GM12892 (cell line): ENCODE measurements around the gene SPATA13.

ENCODE experiments used
- DNase-seq: peaks from one replicate; pipeline ENCODE4 v3.0.0; 2011; ENCODE audit not compliant: insufficient read length
- FAIRE-seq: peaks from 2 replicates; lab custom pipeline; 2011; peaks lifted over from hg19 to GRCh38; lab: Jason Lieb, UNC
- POLR2A ChIP-seq: IDR thresholded peaks from 2 replicates; pipeline ENCODE4 v1.6.1; 2011; ENCODE audit warnings: low read depth, low read length, control low read depth
- POLR2AphosphoS5 ChIP-seq: IDR thresholded peaks from 2 replicates; pipeline ENCODE4 v1.6.1; 2011; ENCODE audit warnings: low read depth, low read length, control low read depth
- TAF1 ChIP-seq: IDR thresholded peaks from 2 replicates; pipeline ENCODE4 v1.6.1; 2011; ENCODE audit warnings: low read depth, mild to moderate bottlenecking, control low read depth, low read length, borderline replicate concordance

Gene SPATA13

DNA sequence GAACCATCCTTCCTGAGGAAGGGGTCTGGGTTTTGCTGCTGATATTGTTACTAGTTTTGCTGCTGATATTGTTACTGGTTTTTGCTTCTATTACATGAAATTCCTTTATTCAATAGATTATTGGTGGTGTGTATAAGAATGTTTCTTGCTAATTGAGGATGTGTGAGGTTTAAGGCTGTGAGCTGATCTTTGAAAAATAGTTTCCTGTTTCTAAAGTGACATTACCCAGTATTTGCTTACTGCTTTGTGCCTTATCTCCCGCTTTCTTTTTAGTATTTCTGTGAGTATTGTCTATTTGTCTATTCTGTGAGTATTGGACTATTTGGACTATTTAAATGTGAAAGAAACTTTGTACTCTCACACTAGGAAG lies 110.7 kb downstream of the SPATA13 start:
- TF ChIP-seq POLR2A, result no peak
- no peak for TF ChIP-seq POLR2AphosphoS5
- no peak for TF ChIP-seq TAF1
- no peak for FAIRE-seq
- DNase-seq, result no peak

DNA sequence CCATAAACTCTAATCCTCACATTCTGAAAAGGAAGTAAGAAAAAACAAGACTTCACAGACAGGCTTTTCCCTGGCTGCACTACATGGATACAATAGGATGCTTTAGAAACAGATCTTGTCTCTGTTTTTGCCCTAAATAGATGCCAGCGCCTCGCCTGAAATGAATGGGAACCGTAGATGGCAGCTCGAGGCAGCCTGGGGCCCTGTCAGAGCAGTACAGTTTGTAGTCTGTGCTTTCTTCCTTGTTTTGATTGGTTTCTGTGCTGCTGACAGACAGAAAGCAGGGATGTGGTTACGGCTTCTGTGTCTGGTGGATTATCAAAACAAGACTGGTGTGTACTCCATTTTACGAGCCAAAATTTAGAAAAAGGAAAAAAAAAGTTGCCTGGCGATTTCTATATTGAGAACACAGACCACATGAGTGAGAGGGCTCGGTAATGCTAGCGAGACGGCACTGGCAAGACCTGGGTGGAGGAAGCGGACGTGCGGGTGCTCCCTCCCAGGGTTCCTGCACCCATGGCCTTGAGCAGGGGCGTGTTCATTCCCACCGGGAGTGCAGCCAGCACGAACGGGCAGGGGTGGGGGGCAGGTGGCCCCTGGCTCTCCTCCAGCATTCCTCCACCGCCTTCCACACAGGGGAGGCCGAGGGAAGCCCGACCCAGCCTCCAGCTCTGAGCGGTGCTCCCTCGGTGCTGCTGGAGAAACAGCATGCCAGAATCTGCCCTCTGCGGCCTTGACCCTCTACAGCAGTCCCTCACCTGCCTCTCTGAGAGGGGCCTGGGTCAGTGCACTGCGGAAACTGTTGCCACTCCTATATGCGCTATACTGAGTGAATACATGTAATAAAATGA lies 111.3 kb downstream of the SPATA13 start:
- FAIRE-seq (peak; percentile 96), DNase-seq (peak; percentile 41)
- TF ChIP-seq TAF1, result no peak
- no peak for TF ChIP-seq POLR2A
- no peak for TF ChIP-seq POLR2AphosphoS5

- TF ChIP-seq POLR2A (no peak), TAF1 (no peak), POLR2AphosphoS5 (no peak)
- FAIRE-seq, result peak; percentile 44
- no peak for DNase-seq
Observed at GRCh38 chr13:24272452-24273161, 112.1 kb downstream of the SPATA13 start.

DNA sequence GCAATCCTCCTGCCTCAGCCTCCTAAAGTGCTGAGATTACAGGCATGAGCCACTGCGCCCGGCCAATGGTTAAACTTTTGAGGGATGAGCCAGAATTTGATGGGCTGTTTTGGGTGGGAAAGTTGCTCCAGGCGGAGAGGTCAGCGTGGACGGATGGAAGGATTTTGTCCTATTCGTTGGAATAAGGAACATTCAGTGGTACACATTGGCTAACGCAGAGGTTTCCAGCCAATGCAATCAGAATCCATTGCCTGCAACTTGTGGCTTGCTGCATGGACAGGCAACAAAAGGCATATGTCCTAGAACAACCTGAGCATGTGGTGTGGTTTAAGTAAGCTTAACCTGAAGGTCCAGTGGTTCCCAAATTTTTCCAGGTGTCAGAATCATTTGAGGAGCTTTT lies 113.4 kb downstream of the SPATA13 start:
- TF ChIP-seq POLR2AphosphoS5, result no peak
- no peak for TF ChIP-seq POLR2A
- no peak for TF ChIP-seq TAF1
- FAIRE-seq, result no peak
- no peak for DNase-seq

GRCh38 chr13:24274452-24275021 lies 114.0 kb downstream of the SPATA13 start:
- FAIRE-seq (peak; percentile 97), DNase-seq (peak; percentile 46)
- TF ChIP-seq POLR2A (no peak), POLR2AphosphoS5 (no peak), TAF1 (no peak)

DNA sequence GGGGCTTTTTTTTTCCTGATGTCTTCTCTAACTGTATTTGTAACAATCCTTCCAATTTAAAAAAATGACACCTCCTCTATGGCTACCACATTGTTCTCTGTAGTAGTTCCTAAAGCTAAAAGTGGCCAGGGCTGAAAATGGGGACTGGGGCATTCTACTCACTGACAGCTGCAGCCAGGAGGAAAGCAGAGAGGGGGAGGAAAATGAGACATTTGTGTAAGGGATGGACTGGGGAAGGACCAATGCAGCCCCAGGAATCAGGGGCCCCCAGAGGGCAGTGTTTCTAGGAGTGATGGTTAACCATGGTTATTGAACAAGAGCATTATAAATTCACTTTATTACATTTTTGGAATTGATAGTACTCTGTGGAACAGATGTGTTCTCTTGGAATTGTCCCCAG lies 114.5 kb downstream of the SPATA13 start:
- DNase-seq (no peak), FAIRE-seq (peak; percentile 21)
- no peak for TF ChIP-seq POLR2AphosphoS5
- TF ChIP-seq TAF1, result no peak
- no peak for TF ChIP-seq POLR2A

- FAIRE-seq (peak; percentile 80), DNase-seq (no peak)
- TF ChIP-seq TAF1 (no peak), POLR2A (no peak), POLR2AphosphoS5 (no peak)
Observed at GRCh38 chr13:24276306-24276705, 115.8 kb downstream of the SPATA13 start.

DNA sequence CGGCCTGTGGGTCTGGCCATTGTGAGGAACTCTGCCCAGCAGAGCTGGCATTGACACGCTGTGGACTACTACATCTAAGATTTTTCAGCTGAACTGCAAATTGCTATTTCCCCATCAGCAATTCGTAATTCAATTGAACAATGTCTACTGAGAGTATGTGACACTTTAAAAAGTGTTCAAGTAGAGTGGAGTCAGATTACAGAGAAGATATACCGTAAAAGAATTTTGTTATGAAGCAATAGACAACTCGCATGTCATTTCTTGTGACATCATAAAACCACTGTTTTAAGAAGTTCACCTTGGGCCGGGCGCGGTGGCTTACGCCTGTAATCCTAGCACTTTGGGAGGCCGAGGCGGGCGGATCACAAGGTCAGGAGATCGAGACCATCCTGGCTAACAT lies 116.3 kb downstream of the SPATA13 start:
- TF ChIP-seq POLR2A (no peak), POLR2AphosphoS5 (no peak), TAF1 (no peak)
- DNase-seq, result no peak
- no peak for FAIRE-seq

GRCh38 chr13:24277761-24278160 lies 117.2 kb downstream of the SPATA13 start:
- no peak for TF ChIP-seq POLR2A
- DNase-seq (no peak), FAIRE-seq (no peak)

DNA sequence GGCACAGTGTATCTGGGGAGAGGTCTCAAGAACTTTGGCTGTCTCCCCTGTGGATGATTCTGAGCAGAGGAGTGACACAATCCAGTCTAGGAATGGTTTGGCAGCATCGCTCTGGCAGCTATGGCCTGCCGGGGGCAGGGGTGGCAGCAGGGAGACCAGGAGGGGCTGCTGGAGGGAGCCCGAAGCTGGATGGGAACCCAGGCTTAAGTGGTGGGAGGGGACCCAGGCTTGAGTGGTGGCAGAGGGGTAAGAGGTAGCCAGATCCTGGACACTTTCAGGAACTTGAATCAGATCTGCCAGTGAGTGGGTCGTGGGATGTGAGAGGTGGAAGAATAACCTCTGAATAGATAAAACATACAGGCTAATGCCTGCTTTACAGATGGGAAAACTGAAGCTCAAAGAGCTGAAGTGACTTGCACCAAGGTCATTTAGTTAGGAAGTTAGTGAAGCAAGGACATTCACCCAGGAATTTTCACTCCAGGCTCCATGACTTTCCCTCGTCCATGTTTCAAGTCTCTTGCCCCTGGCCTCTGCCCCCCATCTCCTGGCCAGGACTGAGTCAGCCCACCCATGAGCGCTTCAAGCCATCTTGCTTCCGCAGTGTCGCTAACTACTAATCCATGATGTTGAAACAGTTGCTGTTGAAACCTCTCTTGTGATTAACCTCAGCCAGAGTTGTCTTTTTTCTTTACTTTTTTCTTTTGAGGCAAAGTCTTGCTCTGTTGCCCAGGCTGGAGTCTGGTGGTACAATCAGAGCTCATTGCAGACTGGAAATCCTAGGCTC lies 119.0 kb downstream of the SPATA13 start:
- DNase-seq, result no peak
- TF ChIP-seq POLR2AphosphoS5 (no peak), POLR2A (no peak)
- FAIRE-seq, result no peak

DNA sequence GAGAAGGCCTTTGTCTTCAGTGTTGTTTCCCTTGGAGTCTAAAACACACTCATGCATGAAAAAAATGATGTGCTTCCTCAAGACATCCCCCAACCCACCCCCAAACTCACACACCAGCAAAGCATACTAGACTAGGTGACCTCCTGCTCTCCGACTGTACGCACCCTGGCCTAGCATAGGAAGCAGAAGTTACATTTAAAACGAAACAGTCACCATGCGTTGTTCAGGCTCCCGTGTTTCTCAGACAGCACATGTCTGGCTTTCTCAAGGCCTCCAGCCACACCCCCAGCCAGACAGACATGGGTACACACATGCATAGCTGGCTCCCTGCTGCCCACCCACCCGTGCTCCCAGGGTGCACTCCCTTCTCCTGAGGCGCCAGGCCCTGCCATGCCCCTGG lies 120.2 kb downstream of the SPATA13 start:
- FAIRE-seq (peak; percentile 80), DNase-seq (peak; percentile 56)
- no peak for TF ChIP-seq TAF1
- TF ChIP-seq POLR2AphosphoS5, result no peak
- TF ChIP-seq POLR2A, result no peak
